ENCODE results near the gene PPDPF.

GRCh38 chr20:63495741-63496595 lies 24.6 kb upstream of the PPDPF start:
- TF ChIP-seq CTCF (IDR thresholded peaks at IDR 0.05) (peak; percentile 95), EZH2 (IDR thresholded peaks at IDR 0.05) (no peak)
